HL-60 (cell line): ENCODE data around the gene TPPP.

Source experiments
- DNase-seq, 2 experiments: peaks; one replicate each; pipeline ENCODE4 v3.0.0-alpha.2; 2010 to 2020; ENCODE audit warnings: low read depth in 1 of 2, low spot score in 1 of 2
- H3K27ac ChIP-seq: fragments of 250-450 bp; sonication (Bioruptor Pico); replicated peaks from 2 replicates; pipeline ENCODE4 v1.5.1; 2020; ENCODE audit warnings: mild to moderate bottlenecking, moderate library complexity
- H3K27me3 ChIP-seq: fragments of 250-450 bp; sonication (Bioruptor Pico); 2 replicates; pipeline ENCODE4 v1.5.1; 2021; ENCODE audit warnings: mild to moderate bottlenecking, moderate library complexity; ENCODE audit not compliant: insufficient read depth, poor library complexity, severe bottlenecking
- H3K4me3 ChIP-seq: replicated peaks from 2 replicates; pipeline ENCODE4 v1.5.1; 2011; ENCODE audit warnings: mild to moderate bottlenecking, control low read depth, low read length; ENCODE audit not compliant: insufficient read depth
- CTCF ChIP-seq: IDR thresholded peaks from one replicate; pipeline ENCODE4 v1.5.1; 2011; ENCODE audit warnings: low read length, control low read depth, inconsistent platforms; ENCODE audit not compliant: insufficient read depth
- GABPA ChIP-seq: IDR thresholded peaks from 2 replicates; pipeline ENCODE4 v1.6.1; 2012; ENCODE audit warnings: low read depth
- POLR2AphosphoS5 ChIP-seq: IDR thresholded peaks from 2 replicates; pipeline ENCODE4 v1.6.1; 2012; ENCODE audit warnings: low read depth
- REST ChIP-seq: IDR thresholded peaks from 2 replicates; pipeline ENCODE4 v1.6.1; 2012; ENCODE audit warnings: low read depth; ENCODE audit not compliant: insufficient replicate concordance
- SPI1 ChIP-seq: IDR thresholded peaks from 2 replicates; pipeline ENCODE4 v1.6.1; 2012; ENCODE audit warnings: low read depth, mild to moderate bottlenecking, borderline replicate concordance

The TPPP gene

GRCh38 chr5:643811-644271, 49.3 kb downstream of the TPPP start:
- TF ChIP-seq POLR2AphosphoS5 (no peak), GABPA (no peak), SPI1 (no peak)
- Histone ChIP-seq H3K4me3 (no peak overlapping the region), H3K27ac (no peak overlapping the region), H3K27me3 (no peaks in the 10 kb centered on the region)
- DNase-seq, result no peak

- H3K27me3 ChIP-seq, result no peaks in the 10 kb centered on the region
- H3K4me3 ChIP-seq, result no peak overlapping the region
- TF ChIP-seq SPI1 (no peak), POLR2AphosphoS5 (no peak), REST (no peak), CTCF (no peak), GABPA (no peak)
- H3K27ac ChIP-seq, result no peak overlapping the region
- DNase-seq, result no peak
These were observed 49.8 kb downstream of the TPPP start for GRCh38 chr5:643351-643801.

- no peak for TF ChIP-seq CTCF
- no peak for TF ChIP-seq POLR2AphosphoS5
- TF ChIP-seq REST, result no peak
- no peak for TF ChIP-seq GABPA
- no peak for TF ChIP-seq SPI1
- no peaks in the 10 kb centered on the region for H3K27me3 ChIP-seq
These were observed 50.7 kb downstream of the TPPP start for GRCh38 chr5:642481-642880.

GRCh38 chr5:641331-641765, 51.8 kb downstream of the TPPP start:
- H3K27ac ChIP-seq, result no peak overlapping the region
- TF ChIP-seq SPI1, result no peak
- no peak for TF ChIP-seq CTCF
- TF ChIP-seq REST, result no peak
- TF ChIP-seq GABPA, result no peak
- no peak for TF ChIP-seq POLR2AphosphoS5
- DNase-seq, result no peak
- H3K4me3 ChIP-seq, result no peak overlapping the region
- no peaks in the 10 kb centered on the region for H3K27me3 ChIP-seq

More at GRCh38 chr5:642481-642880, 50.7 kb downstream of the TPPP start:
- Histone ChIP-seq H3K27ac (no peak overlapping the region), H3K4me3 (no peak overlapping the region)
- DNase-seq, result no peak
